Right ventricle myocardium superior (tissue), 1 donor: ENCODE measurements around the gene RAB34. TPM values are rescaled to one million over a fixed set of nuclear protein-coding genes. Genes with fewer than 3 reads are reported as not detected.
A peak's percentile ranks its signal among the peaks of the same experiment; 100 is the strongest.
"Not testable (repeated sequence)": the region's sequence is repeated elsewhere in the genome, so short reads cannot be mapped to it uniquely, and the experiment has no call there.

ENCODE experiments used
- ATAC-seq: fragments of 200-7000 bp; cut with Tn5 transposase; one replicate; pipeline ENCODE4 v1.9.1; 2020; ENCODE audit warnings: mild to moderate bottlenecking; ENCODE audit not compliant: poor library complexity
- DNase-seq: peaks from one replicate; pipeline ENCODE4 v3.0.0-alpha.2; 2020
- intact Hi-C: fragments of 100-400 bp; cut with DNase I; formaldehyde crosslinking; loops from one replicate; pipeline ENCODE4 v1.11.2; 2022
- total RNA-seq: library from RNA; stranded (reverse); fragmentation: NEBNext Ultra II Directional; extraction: Animal tissue kit (Norgen Biotek cat#: 25700); gene quantifications from one replicate; pipeline ENCODE4 v1.2.1, GENCODE V29; 2021
- donor health status: DM: no; HTN: yes; CAD: no; lungs with severe emphysema.

Gene RAB34
- total RNA-seq, 1 donor from 2014 or later = 14.5 TPM

GRCh38 chr17:28735913-28736769 is 18.5 kb upstream of the RAB34 start:
- intact Hi-C loops, DNase-seq, ATAC-seq: not testable (repeated sequence)

GRCh38 chr17:28735242-28735722 is 17.6 kb upstream of the RAB34 start:
- ATAC-seq (no peak), DNase-seq (peak; percentile 21)
- intact Hi-C loops = no loop called here

GRCh38 chr17:28734712-28735241 is 17.1 kb upstream of the RAB34 start:
- ATAC-seq (no peak), DNase-seq (peak; percentile 22)
- intact Hi-C loops = no loop called here

- no peak for ATAC-seq
- intact Hi-C loops = no loop called here
Measured at GRCh38 chr17:28733346-28733745, 15.7 kb upstream of the RAB34 start.

DNA sequence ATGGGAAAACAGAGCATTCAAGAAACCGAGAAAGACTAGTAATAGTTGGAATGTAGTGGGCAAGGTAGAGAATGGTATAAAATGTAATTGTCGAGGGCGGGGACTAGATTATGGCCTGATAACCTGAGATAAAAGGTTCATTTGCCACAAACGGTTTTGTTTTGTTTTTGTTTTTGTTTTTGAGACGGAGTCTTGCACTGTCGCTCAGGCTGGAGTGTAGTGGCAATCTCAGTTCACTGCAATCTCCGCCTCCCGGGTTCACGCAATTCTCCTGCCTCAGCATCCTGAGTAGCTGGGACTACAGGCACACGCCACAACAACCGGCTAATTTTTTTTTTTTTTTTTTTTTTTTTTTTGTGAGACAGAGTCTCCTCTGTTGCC is 12.3 kb upstream of the RAB34 start:
- intact Hi-C loops = loop anchor here (5.0 to 10.0 kb wide), 2 partner anchors 222 to 375 kb away; partner anchors contain the start of gene PHF12
- ATAC-seq (no peak), DNase-seq (no peak)

More at GRCh38 chr17:28733346-28733745, 15.7 kb upstream of the RAB34 start:
- DNase-seq = no peak

DNA sequence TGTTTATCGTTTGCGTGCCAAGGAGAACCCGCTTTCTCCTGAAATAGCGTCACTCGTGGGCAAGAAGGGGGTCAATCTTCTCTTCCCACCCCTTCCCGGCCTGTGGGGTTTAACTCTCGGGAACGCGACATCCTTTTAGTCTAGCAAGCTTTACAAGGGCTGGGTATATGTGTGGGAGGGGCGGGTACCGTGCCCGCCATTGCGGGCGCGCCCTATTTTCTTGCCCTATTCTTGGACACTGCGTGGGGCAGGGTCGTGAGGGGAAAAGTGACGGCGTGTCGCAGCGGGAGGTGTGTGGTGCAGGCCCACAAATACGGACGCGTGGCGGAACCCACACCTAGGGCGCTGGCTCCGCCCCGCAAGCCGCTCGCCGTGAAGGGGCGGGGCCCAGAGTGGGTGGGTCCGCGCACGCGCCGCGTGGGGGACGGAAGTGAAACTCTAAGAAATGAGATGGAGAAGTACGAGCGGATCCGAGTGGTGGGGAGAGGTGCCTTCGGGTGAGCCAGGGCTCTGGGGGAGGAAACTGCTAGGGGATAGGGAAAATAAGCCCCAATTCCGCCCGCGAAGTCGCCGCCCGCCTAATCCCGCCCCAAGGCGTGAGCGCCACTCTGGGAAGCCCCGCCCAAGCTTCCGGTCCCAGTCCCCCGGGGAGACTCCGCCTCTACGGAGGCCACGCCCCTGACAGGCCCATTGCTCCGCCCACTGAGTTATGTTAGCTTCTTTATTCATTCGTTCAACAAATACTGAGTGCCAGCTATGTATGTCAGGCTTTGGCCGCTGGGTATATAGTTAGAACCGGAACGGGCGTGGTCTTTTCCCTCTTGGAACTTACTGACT is 10.9 kb upstream of the RAB34 start, which contains the start of gene NEK8:
NEK8 (plus strand) TSS at position 425 of the 837 bp plus-strand sequence; CDS start at position 451, 26 bp downstream.
- intact Hi-C loops = loop anchor here (5.0 to 10.0 kb wide), 2 partner anchors 224 to 376 kb away; partner anchors contain the start of gene PHF12
- peak; percentile 84 for ATAC-seq

GRCh38 chr17:28726627-28727491 is 9.2 kb upstream of the RAB34 start:
- peak; percentile 76 for ATAC-seq
- DNase-seq = peak; percentile 95
- intact Hi-C loops = loop anchor here (5.0 to 10.0 kb wide), 2 partner anchors 225 to 378 kb away; partner anchors contain the start of gene PHF12

More for the DNA sequence above, 10.9 kb upstream of the RAB34 start, which contains the start of gene NEK8:
- peak; percentile 97 for DNase-seq

DNA sequence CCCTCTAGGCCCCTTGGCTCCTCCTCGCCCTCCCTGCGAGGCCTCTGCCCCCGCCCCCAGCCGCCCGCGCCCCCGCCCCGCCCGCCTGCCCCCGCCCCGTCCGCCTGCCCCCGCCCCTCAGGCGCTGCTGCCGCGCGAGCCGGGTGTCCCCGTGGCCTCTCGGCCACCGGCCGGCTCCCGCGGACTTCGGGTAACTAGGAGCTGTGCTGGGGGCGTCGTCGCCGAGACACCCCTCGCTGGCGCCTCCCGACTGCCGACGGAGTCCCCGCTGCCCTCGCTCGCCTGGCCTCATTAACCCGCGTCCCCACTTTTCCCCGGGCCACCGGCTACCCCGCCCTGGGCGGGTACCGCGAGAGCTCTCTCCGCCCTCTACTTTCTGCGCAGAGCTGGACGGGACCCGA is 8.6 kb upstream of the RAB34 start, which contains the start of gene TLCD1:
TLCD1 (minus strand) TSS at position 8 of the 401 bp plus-strand sequence. CDS start 136 bp downstream, outside the sequence.
- peak; percentile 54 for ATAC-seq
- intact Hi-C loops = loop anchor here (5.0 to 10.0 kb wide), 2 partner anchors 226 to 379 kb away; partner anchors contain the start of gene PHF12
- peak; percentile 84 for DNase-seq

- DNase-seq (peak; percentile 80), ATAC-seq (no peak)
- intact Hi-C loops = loop anchor here (5.0 to 10.0 kb wide), 2 partner anchors 227 to 379 kb away; partner anchors contain the start of gene PHF12
Measured at GRCh38 chr17:28725660-28726225, 8.1 kb upstream of the RAB34 start.

GRCh38 chr17:28725166-28725659 is 7.5 kb upstream of the RAB34 start:
- DNase-seq (peak; percentile 13), ATAC-seq (no peak)
- intact Hi-C loops = loop anchor here (5.0 to 10.0 kb wide), 2 partner anchors 227 to 380 kb away; partner anchors contain the start of gene PHF12

- intact Hi-C loops = loop anchor here (5.0 to 10.0 kb wide), 2 partner anchors 228 to 380 kb away; partner anchors contain the start of gene PHF12
- no peak for ATAC-seq
- peak; percentile 11 for DNase-seq
Measured at GRCh38 chr17:28724500-28725165, 7.0 kb upstream of the RAB34 start.

GRCh38 chr17:28723836-28724499 is 6.3 kb upstream of the RAB34 start:
- DNase-seq, ATAC-seq: not testable (repeated sequence)
- intact Hi-C loops = loop anchor here (10.0 kb wide), 1 partner anchor 381 kb away; no protein-coding TSS in a partner anchor

DNA sequence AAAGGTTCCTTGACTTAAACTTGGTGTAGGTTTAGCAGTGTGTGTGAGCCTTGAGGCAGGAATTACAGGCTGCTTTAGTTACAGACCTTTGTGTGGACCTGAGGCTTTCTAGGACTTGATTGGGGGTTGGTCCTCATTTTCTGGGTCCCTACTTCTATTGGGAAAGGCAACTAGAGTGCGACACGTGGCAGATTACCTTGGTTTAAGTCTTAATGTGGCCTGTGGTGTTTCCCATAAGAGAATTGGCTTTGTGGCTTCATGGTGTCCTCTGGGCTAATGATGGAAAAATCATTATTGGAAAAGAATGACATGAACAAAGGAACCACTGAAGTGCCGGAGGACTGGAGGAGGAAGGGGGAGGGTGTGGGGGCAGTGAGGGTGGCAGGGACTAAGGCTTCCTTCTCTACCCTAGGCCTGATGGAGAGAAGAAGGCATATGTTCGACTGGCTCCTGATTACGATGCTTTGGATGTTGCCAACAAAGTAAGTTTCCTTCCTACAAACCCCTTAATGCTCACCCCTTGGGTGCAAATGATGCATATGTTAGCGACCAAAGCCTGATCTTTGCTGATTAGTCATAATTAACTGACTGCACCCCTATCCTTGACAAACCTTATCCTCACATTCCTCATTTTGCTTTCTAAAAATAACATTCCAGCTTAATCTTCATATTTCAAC is 5.6 kb upstream of the RAB34 start:
- DNase-seq (peak; percentile 3), ATAC-seq (no peak)
- intact Hi-C loops = loop anchor here (10.0 kb wide), 1 partner anchor 382 kb away; no protein-coding TSS in a partner anchor

DNA sequence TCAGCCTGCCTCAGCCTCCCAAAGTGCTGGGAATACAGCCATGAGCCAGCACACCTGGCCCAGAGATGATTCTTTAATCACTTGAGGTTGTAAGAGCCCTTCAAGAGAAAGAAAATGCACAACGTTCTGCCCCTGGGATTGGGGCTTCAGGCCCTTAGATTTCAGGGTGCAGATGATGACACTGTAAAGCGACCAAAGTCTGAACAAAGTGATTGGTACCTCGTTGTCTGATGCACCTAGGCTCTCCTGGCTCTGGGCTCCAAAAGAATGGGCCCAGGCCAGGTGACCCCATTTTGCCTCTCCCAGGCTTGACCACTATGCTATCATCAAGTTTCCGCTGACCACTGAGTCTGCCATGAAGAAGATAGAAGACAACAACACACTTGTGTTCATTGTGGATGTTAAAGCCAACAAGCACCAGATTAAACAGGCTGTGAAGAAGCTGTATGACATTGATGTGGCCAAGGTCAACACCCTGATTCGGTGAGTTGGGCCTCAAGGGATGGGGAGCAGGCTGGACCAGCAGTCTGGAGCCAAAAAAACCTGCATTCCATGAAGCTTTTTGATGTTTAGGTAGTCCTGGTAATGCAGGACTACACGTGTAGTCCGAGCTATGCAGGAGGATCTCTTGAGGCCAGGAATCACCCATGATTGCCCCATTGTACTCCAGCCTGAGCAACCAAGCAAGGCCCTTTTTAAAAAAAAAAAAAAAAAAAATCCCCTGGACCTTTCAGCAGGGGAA is 4.9 kb upstream of the RAB34 start:
- peak; percentile 27 for DNase-seq
- intact Hi-C loops = loop anchor here (10.0 kb wide), 1 partner anchor 382 kb away; no protein-coding TSS in a partner anchor
- no peak for ATAC-seq
